ENCODE data around the gene SLC4A1AP.

DNA sequence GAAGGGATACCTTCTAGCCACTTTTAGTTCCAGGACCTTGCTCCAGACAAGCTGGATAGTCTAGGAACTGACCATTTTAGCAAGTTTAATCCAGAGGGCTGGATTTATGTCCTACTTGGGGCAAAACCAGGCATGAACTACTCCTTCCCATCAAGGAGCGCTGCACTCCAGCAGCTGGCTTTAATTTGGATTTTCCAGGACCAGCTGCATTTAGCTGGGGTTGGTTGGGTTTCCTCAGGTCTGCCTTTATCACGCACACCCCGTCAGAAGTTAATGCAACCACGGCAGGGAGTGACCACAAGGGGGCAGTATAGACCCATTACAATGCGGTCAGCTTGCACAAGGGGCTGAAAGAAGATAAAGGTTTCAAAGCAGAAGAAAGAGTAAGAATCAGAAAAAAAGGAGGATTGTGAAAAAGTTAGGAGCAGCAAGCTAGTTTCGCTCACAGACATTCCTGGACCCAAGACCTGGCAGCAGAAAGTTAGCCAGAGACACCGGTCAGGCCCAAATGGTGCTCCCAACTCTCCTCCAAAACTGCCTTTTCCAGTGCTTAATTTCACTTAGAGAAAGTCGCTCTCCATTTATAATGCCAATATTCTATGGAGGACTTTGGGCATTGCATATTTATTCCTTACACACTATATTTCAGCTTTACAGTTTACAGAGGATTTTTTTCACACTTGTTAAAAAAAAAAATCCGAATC, 40.1 kb downstream of the SLC4A1AP start:
- TF ChIP-seq, protein P1, sequence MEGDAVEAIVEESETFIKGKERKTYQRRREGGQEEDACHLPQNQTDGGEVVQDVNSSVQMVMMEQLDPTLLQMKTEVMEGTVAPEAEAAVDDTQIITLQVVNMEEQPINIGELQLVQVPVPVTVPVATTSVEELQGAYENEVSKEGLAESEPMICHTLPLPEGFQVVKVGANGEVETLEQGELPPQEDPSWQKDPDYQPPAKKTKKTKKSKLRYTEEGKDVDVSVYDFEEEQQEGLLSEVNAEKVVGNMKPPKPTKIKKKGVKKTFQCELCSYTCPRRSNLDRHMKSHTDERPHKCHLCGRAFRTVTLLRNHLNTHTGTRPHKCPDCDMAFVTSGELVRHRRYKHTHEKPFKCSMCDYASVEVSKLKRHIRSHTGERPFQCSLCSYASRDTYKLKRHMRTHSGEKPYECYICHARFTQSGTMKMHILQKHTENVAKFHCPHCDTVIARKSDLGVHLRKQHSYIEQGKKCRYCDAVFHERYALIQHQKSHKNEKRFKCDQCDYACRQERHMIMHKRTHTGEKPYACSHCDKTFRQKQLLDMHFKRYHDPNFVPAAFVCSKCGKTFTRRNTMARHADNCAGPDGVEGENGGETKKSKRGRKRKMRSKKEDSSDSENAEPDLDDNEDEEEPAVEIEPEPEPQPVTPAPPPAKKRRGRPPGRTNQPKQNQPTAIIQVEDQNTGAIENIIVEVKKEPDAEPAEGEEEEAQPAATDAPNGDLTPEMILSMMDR (conservative IDR thresholded peaks at IDR 0.05; ENCODE audit: low read depth, low read length), result peak; percentile 96
- TF ChIP-seq EZH2 (IDR thresholded peaks at IDR 0.05; ENCODE audit: low read length, unreplicated experiment) (no peak), EZH2phosphoT487 (IDR thresholded peaks at IDR 0.05; ENCODE audit: borderline replicate concordance, low read length) (no peak)
